ENCODE results near the gene CNPY1. TPM values are rescaled to one million over a fixed set of nuclear protein-coding genes. Genes with fewer than 3 reads are reported as not detected.

Gene CNPY1
- total and polyA plus RNA-seq, 4 donors, result not detected

GRCh38 chr7:155527664-155528063 lies 18.7 kb downstream of the CNPY1 start:
- WGBS, result 90% methylated on average over 7 of the region's 7 CpGs

GRCh38 chr7:155526225-155526624 lies 20.1 kb downstream of the CNPY1 start:
- WGBS, result 78% methylated on average over 13 of the region's 13 CpGs
- no peaks in the 10 kb centered on the region for H3K9me3 ChIP-seq (ENCODE audit: control insufficient read depth in 4 of 4, low read length in 3 of 4)
- H3K4me3 ChIP-seq (ENCODE audit: low read depth in 1 of 3, low read length in 3 of 3), result no peak overlapping the region
- no peak for DNase-seq (ENCODE audit: low spot score)
- H3K4me1 ChIP-seq (ENCODE audit: control insufficient read depth in 4 of 4, insufficient read depth in 4 of 4, low read length in 3 of 4), result no peaks in the 10 kb centered on the region
- peaks cover 0 to 2% (median 0%) of the 10 kb centered on the region in 4 donors for H3K36me3 ChIP-seq (ENCODE audit: control insufficient read depth in 4 of 4, insufficient read depth in 3 of 4, low read depth in 1 of 4, low read length in 3 of 4)
- H3K27ac ChIP-seq (ENCODE audit: low read depth in 1 of 2, low read length in 2 of 2), result no peak overlapping the region
- peaks cover 0 to 7% (median 5%) of the 10 kb centered on the region in 4 donors for H3K27me3 ChIP-seq (ENCODE audit: control insufficient read depth in 4 of 4, insufficient read depth in 4 of 4, low read length in 3 of 4)
- H3K9ac ChIP-seq (ENCODE audit: low read depth in 1 of 2, low read length in 2 of 2), result no peak overlapping the region
- TF ChIP-seq MAX (IDR thresholded peaks at IDR 0.05), result no peak
- no peak for TF ChIP-seq RXRA (IDR thresholded peaks at IDR 0.05)
- no peak for TF ChIP-seq EGR1 (IDR thresholded peaks at IDR 0.05; ENCODE audit: low read depth in 2 of 2)
- TF ChIP-seq SP1 (IDR thresholded peaks at IDR 0.05), result no peak
- no peak for TF ChIP-seq FOXA1 (IDR thresholded peaks at IDR 0.05)
- TF ChIP-seq FOXA2 (IDR thresholded peaks at IDR 0.05), result no peak
- no peak for TF ChIP-seq YY1 (IDR thresholded peaks at IDR 0.05)
- TF ChIP-seq REST (IDR thresholded peaks at IDR 0.05), result no peak
- no peak for TF ChIP-seq ATF3 (IDR thresholded peaks at IDR 0.05)
- no peak for TF ChIP-seq TAF1 (conservative IDR thresholded peaks at IDR 0.05)
- TF ChIP-seq GABPA (IDR thresholded peaks at IDR 0.05 in 1 of 2, conservative IDR thresholded peaks at IDR 0.05 in 1 of 2), result no peak
- no peak for TF ChIP-seq CTCF (IDR thresholded peaks at IDR 0.05; ENCODE audit: low read depth, low read length, missing input control)
- TF ChIP-seq HNF4G (IDR thresholded peaks at IDR 0.05), result no peak
- no peak for TF ChIP-seq RAD21 (IDR thresholded peaks at IDR 0.05)
- no peak for TF ChIP-seq JUND (IDR thresholded peaks at IDR 0.05)

More at GRCh38 chr7:155527664-155528063, 18.7 kb downstream of the CNPY1 start:
- TF ChIP-seq JUND (IDR thresholded peaks at IDR 0.05) (no peak), FOXA2 (IDR thresholded peaks at IDR 0.05) (no peak), FOXA1 (IDR thresholded peaks at IDR 0.05) (no peak), NR2F2 (IDR thresholded peaks at IDR 0.05) (no peak), TAF1 (conservative IDR thresholded peaks at IDR 0.05) (no peak), SP1 (IDR thresholded peaks at IDR 0.05) (no peak), MAX (IDR thresholded peaks at IDR 0.05) (no peak), HNF4G (IDR thresholded peaks at IDR 0.05) (no peak), REST (IDR thresholded peaks at IDR 0.05) (no peak)
- Histone ChIP-seq H3K27ac (ENCODE audit: low read depth in 1 of 2, low read length in 2 of 2) (no peak overlapping the region), H3K27me3 (ENCODE audit: control insufficient read depth in 4 of 4, insufficient read depth in 4 of 4, low read length in 3 of 4) (peaks cover 0 to 12% (median 9%) of the 10 kb centered on the region in 4 donors), H3K4me3 (ENCODE audit: low read depth in 1 of 3, low read length in 3 of 3) (no peak overlapping the region), H3K9me3 (ENCODE audit: control insufficient read depth in 4 of 4, low read length in 3 of 4) (no peaks in the 10 kb centered on the region), H3K9ac (ENCODE audit: low read depth in 1 of 2, low read length in 2 of 2) (no peak overlapping the region), H3K4me1 (ENCODE audit: control insufficient read depth in 4 of 4, insufficient read depth in 4 of 4, low read length in 3 of 4) (peaks cover 0 to under 1% (median under 1%) of the 10 kb centered on the region in 4 donors), H3K36me3 (ENCODE audit: control insufficient read depth in 4 of 4, insufficient read depth in 3 of 4, low read depth in 1 of 4, low read length in 3 of 4) (no peaks in the 10 kb centered on the region)
- DNase-seq (ENCODE audit: low spot score), result no peak
